Mesendoderm (in vitro differentiated cells): ENCODE data around the gene TADA2A.
"Not testable (repeated sequence)": the region's sequence is repeated elsewhere in the genome, so short reads cannot be mapped to it uniquely, and the experiment has no call there.

Source experiments
- DNase-seq: peaks from one replicate; pipeline ENCODE4 v3.0.0; 2013
- H2AK5ac ChIP-seq: 2 replicates; pipeline ENCODE4 v1.6.1; 2013; ENCODE audit warnings: low read length, inconsistent platforms
- H2BK120ac ChIP-seq: 2 replicates; pipeline ENCODE4 v1.6.1; 2013; ENCODE audit warnings: low read depth, mild to moderate bottlenecking, low read length, moderate library complexity, mixed read lengths
- H2BK15ac ChIP-seq: replicated peaks from 2 replicates; pipeline ENCODE4 v1.6.1; 2013; ENCODE audit warnings: low read depth, mild to moderate bottlenecking, moderate library complexity
- H2BK5ac ChIP-seq: 2 replicates; pipeline ENCODE4 v1.6.1; 2013; ENCODE audit warnings: low read length, inconsistent platforms
- H3K18ac ChIP-seq: 2 replicates; pipeline ENCODE4 v1.6.1; 2013; ENCODE audit warnings: mild to moderate bottlenecking, low read length, mixed read lengths
- H3K23ac ChIP-seq: one replicate; pipeline ENCODE4 v1.6.1; 2013; ENCODE audit warnings: low read length
- H3K27ac ChIP-seq: 2 replicates; pipeline ENCODE4 v1.5.1; 2013; ENCODE audit warnings: low read depth, mild to moderate bottlenecking, inconsistent platforms, low read length, moderate library complexity
- H3K27me3 ChIP-seq: 2 replicates; pipeline ENCODE4 v1.6.1; 2013; ENCODE audit warnings: low read length, control low read depth, mild to moderate bottlenecking, inconsistent platforms; ENCODE audit not compliant: insufficient read depth, poor library complexity
- H3K36me3 ChIP-seq: 2 replicates; pipeline ENCODE4 v1.6.1; 2013; ENCODE audit warnings: low read length, inconsistent platforms; ENCODE audit not compliant: control insufficient read depth, insufficient read depth
- H3K4ac ChIP-seq: one replicate; pipeline ENCODE4 v1.6.1; 2013; ENCODE audit warnings: low read depth, mild to moderate bottlenecking, low read length, moderate library complexity
- H3K4me1 ChIP-seq: 2 replicates; pipeline ENCODE4 v1.6.1; 2013; ENCODE audit warnings: low read depth, low read length, inconsistent platforms; ENCODE audit not compliant: control insufficient read depth
- H3K4me2 ChIP-seq: 2 replicates; pipeline ENCODE4 v1.6.1; 2013; ENCODE audit warnings: low read length
- H3K4me3 ChIP-seq: 2 replicates; pipeline ENCODE4 v1.5.1; 2013; ENCODE audit warnings: mild to moderate bottlenecking, low read length
- H3K56ac ChIP-seq: one replicate; pipeline ENCODE4 v1.6.1; 2013; ENCODE audit warnings: low read length
- H3K79me1 ChIP-seq: 2 replicates; pipeline ENCODE4 v1.6.1; 2013; ENCODE audit warnings: low read length, inconsistent platforms
- H3K79me2 ChIP-seq: 2 replicates; pipeline ENCODE4 v1.6.1; 2013; ENCODE audit warnings: mild to moderate bottlenecking, low read length; ENCODE audit not compliant: control insufficient read depth, insufficient read depth
- H3K9ac ChIP-seq: 2 replicates; pipeline ENCODE4 v1.6.1; 2013; ENCODE audit warnings: low read length, inconsistent platforms
- H4K5ac ChIP-seq: one replicate; pipeline ENCODE4 v1.6.1; 2013; ENCODE audit warnings: low read length
- H4K8ac ChIP-seq: one replicate; pipeline ENCODE4 v1.6.1; 2013; ENCODE audit warnings: low read depth, mild to moderate bottlenecking, control low read depth, low read length, moderate library complexity
- WGBS: extraction: QIAGEN DNeasy Blood & Tissue Kit; methylation state at CpG from one replicate; pipeline ENCODE4 v1.1.7; 2013; ENCODE audit warnings: low lambda C conversion rate, missing lambda C conversion rate; ENCODE audit not compliant: insufficient coverage; ENCODE audit errors: extremely low coverage; 5-methylcytosine and 5-hydroxymethylcytosine counted together

TADA2A gene

DNA sequence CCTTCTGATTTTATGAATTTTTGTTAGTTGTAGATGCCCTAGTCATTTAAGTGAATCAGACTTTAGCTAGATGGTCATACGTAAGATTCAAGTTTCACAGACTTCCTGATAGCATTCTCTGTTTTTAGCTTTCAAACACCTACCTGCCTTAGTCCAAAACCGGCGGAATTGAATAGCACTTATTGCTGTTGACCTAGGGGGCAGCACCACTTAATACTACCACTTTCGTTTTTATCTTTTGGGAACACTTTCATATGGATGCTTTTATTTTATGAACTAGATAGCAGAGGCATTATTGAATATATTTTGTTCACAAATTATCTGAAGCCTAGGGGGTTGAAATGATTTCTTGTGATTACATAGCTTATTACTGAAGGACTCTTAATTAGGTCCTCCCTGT, 31.5 kb downstream of the TADA2A start:
- Histone ChIP-seq H3K4me1 (no peaks in the 10 kb centered on the region), H3K4me3 (no peak overlapping the region), H3K23ac (no peak overlapping the region), H3K79me1 (no peaks in the 10 kb centered on the region), H4K5ac (no peak overlapping the region), H2BK5ac (no peak overlapping the region), H3K56ac (no peak overlapping the region), H3K36me3 (peaks cover 3% of the 10 kb centered on the region), H3K18ac (no peak overlapping the region), H2BK120ac (no peak overlapping the region), H3K9ac (no peak overlapping the region), H3K4me2 (no peak overlapping the region), H3K27ac (no peak overlapping the region), H3K79me2 (no peaks in the 10 kb centered on the region), H3K27me3 (no peaks in the 10 kb centered on the region), H4K8ac (no peak overlapping the region), H2AK5ac (no peak overlapping the region), H3K4ac (no peak overlapping the region), H2BK15ac (no peak overlapping the region)
- peak; percentile 17 for DNase-seq
- no CpG with 5 or more reads among the region's 4 CpGs for WGBS

DNA sequence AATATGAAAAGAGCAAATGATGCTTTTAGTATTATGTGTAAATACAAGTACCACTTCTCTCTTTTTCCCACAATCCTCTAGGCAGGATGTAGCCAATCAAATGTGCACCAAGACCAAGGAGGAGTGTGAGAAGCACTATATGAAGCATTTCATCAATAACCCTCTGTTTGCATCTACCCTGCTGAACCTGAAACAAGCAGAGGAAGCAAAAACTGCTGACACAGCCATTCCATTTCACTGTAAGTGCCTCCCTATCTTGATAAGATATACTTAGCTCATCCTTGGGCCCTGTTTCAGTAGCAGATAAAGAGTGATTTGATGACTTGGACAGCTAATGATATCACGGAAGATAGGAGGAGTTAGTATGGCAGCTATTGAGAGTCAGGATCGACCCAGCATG, 33.7 kb downstream of the TADA2A start:
- peaks cover 3% of the 10 kb centered on the region for H3K36me3 ChIP-seq
- H3K9ac ChIP-seq, result no peak overlapping the region
- H3K27ac ChIP-seq, result no peak overlapping the region
- H4K8ac ChIP-seq, result no peak overlapping the region
- H4K5ac ChIP-seq, result no peak overlapping the region
- H3K4me2 ChIP-seq, result no peak overlapping the region
- H2BK15ac ChIP-seq, result no peak overlapping the region
- no peak overlapping the region for H3K4ac ChIP-seq
- no peak overlapping the region for H2BK120ac ChIP-seq
- H3K4me3 ChIP-seq, result no peak overlapping the region
- H2AK5ac ChIP-seq, result no peak overlapping the region
- H3K23ac ChIP-seq, result no peak overlapping the region
- no peaks in the 10 kb centered on the region for H3K27me3 ChIP-seq
- no peak overlapping the region for H3K56ac ChIP-seq
- H2BK5ac ChIP-seq, result no peak overlapping the region
- peak; percentile 8 for DNase-seq
- no peaks in the 10 kb centered on the region for H3K79me1 ChIP-seq
- H3K4me1 ChIP-seq, result no peaks in the 10 kb centered on the region
- no CpG with 5 or more reads among the region's 2 CpGs for WGBS
- no peaks in the 10 kb centered on the region for H3K79me2 ChIP-seq
- no peak overlapping the region for H3K18ac ChIP-seq

- WGBS, result no CpG with 5 or more reads among the region's 12 CpGs
These were observed 34.8 kb downstream of the TADA2A start for GRCh38 chr17:37441369-37442014.

DNA sequence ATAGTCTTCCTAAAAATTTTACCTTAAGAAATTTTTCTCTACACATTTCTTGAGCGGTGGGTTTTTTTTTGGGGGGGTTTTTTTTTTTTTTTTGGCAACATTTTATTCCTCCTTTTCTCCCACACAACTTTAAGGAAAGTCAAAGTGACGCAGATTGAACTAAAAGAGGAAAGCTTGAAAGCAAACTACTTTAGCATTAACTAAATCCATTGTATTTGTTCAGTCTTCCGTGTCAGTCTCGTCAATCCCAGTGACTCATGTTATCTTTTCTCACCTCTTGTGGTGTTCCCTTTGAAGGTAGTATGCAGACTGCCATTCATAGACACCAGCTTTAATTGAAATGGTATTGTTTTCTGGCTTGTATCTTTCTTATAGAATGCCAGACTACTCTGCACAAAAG, 39.3 kb downstream of the TADA2A start:
- Histone ChIP-seq H3K79me1 (no peaks in the 10 kb centered on the region), H3K36me3 (peaks cover 1% of the 10 kb centered on the region), H3K4me3 (no peak overlapping the region)

More at GRCh38 chr17:37441369-37442014, 34.8 kb downstream of the TADA2A start:
- DNase-seq, H3K23ac ChIP-seq, H2BK5ac ChIP-seq, H2BK15ac ChIP-seq, H3K4me2 ChIP-seq, H2BK120ac ChIP-seq, H3K4me1 ChIP-seq, H3K18ac ChIP-seq, H3K36me3 ChIP-seq, H3K9ac ChIP-seq, H3K79me2 ChIP-seq, H4K5ac ChIP-seq, H3K27me3 ChIP-seq, H3K27ac ChIP-seq, H3K56ac ChIP-seq, H3K4me3 ChIP-seq, H3K4ac ChIP-seq, H2AK5ac ChIP-seq, H4K8ac ChIP-seq, H3K79me1 ChIP-seq: not testable (repeated sequence)

DNA sequence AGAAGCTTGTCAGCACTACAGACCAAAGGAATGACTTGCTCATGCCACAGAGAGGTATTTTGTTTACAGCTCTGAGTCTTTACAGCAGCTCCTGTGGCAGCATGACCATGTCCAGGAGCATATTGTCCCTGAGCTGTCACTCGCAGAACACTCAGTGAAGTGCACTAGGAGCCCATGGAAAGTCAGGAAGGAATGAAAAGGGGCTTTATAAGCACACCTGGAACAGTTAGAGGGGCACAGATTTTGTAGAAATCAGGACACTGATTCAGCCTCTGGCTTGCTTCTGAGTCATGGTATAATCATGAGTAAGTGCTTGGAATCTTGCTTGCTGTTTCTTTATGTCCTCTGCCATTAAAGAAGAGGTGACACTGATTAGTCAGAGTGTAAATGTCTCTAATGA, 41.0 kb downstream of the TADA2A start:
- H3K79me1 ChIP-seq, result no peaks in the 10 kb centered on the region
- H3K27ac ChIP-seq, result no peak overlapping the region
- H3K9ac ChIP-seq, result no peak overlapping the region
- no peak overlapping the region for H3K4me3 ChIP-seq
- no peak overlapping the region for H3K23ac ChIP-seq
- no peak overlapping the region for H2AK5ac ChIP-seq
- no peak overlapping the region for H3K18ac ChIP-seq
- no peaks in the 10 kb centered on the region for H3K27me3 ChIP-seq
- DNase-seq, result no peak
- no peak overlapping the region for H2BK5ac ChIP-seq
- H2BK120ac ChIP-seq, result no peak overlapping the region
- H4K5ac ChIP-seq, result no peak overlapping the region
- H3K4me2 ChIP-seq, result no peak overlapping the region
- H2BK15ac ChIP-seq, result no peak overlapping the region
- H3K4ac ChIP-seq, result no peak overlapping the region
- no peak overlapping the region for H4K8ac ChIP-seq
- no peaks in the 10 kb centered on the region for H3K36me3 ChIP-seq
- peaks cover 2% of the 10 kb centered on the region for H3K4me1 ChIP-seq
- no peaks in the 10 kb centered on the region for H3K79me2 ChIP-seq
- H3K56ac ChIP-seq, result no peak overlapping the region
- no CpG with 5 or more reads among the region's 1 CpG for WGBS

More for the DNA sequence above, 39.3 kb downstream of the TADA2A start:
- H2AK5ac ChIP-seq, result no peak overlapping the region
- no peak overlapping the region for H2BK5ac ChIP-seq
- H3K9ac ChIP-seq, result no peak overlapping the region
- no peak overlapping the region for H2BK120ac ChIP-seq
- H3K27ac ChIP-seq, result no peak overlapping the region
- no peaks in the 10 kb centered on the region for H3K79me2 ChIP-seq
- H3K18ac ChIP-seq, result no peak overlapping the region
- H4K8ac ChIP-seq, result no peak overlapping the region
- H3K27me3 ChIP-seq, result no peaks in the 10 kb centered on the region
- H2BK15ac ChIP-seq, result no peak overlapping the region
- peaks cover 2% of the 10 kb centered on the region for H3K4me1 ChIP-seq
- peak; percentile 75 for DNase-seq
- H3K4me2 ChIP-seq, result no peak overlapping the region
- no CpG with 5 or more reads among the region's 4 CpGs for WGBS
- H3K23ac ChIP-seq, result no peak overlapping the region
- no peak overlapping the region for H3K4ac ChIP-seq
- no peak overlapping the region for H4K5ac ChIP-seq
- no peak overlapping the region for H3K56ac ChIP-seq

DNA sequence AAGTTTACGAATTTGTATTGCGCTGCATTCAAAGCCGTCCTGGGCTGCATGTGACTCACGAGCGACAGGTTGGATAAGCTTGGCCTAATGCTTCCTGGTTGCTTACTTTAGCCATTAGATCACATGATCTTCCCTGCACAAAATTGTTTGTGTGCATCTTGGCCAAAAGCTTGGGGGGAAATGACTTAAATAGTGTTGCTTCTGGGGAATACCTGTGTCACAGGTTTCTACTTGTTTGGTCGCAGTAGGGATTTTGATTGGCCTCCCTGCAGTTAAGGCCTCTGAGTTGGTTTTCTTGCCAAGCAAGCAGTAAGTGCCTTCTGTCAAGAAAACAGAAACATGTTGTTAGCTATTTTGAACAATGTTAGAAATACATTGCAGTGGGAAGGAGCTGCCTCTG, 43.4 kb downstream of the TADA2A start:
- Histone ChIP-seq H4K8ac (no peak overlapping the region), H3K79me1 (no peaks in the 10 kb centered on the region), H2BK120ac (no peak overlapping the region), H3K27ac (no peak overlapping the region), H3K23ac (no peak overlapping the region), H3K36me3 (no peaks in the 10 kb centered on the region), H3K4ac (no peak overlapping the region), H3K4me3 (no peak overlapping the region), H3K18ac (peak overlapping the region; percentile 61), H4K5ac (no peak overlapping the region), H3K9ac (no peak overlapping the region), H2BK5ac (no peak overlapping the region), H3K4me1 (peaks cover 2% of the 10 kb centered on the region), H3K56ac (no peak overlapping the region), H3K27me3 (no peaks in the 10 kb centered on the region), H2BK15ac (no peak overlapping the region), H3K79me2 (no peaks in the 10 kb centered on the region), H3K4me2 (no peak overlapping the region), H2AK5ac (no peak overlapping the region)
- no peak for DNase-seq
- WGBS, result no CpG with 5 or more reads among the region's 6 CpGs
